ENCODE measurements around the gene TEP1.

GRCh38 chr14:20409226-20409625, 4.1 kb downstream of the TEP1 start:
- TF ChIP-seq CTCF (IDR thresholded peaks at IDR 0.05; ENCODE audit: poor library complexity) (no peak), EZH2 (IDR thresholded peaks at IDR 0.05; ENCODE audit: borderline replicate concordance) (no peak), EZH2phosphoT487 (IDR thresholded peaks at IDR 0.05; ENCODE audit: low read depth, severe bottlenecking, unreplicated experiment) (no peak)
